HCT116 (cell line): ENCODE data around the gene ZNF611. TPM values are rescaled to one million over a fixed set of nuclear protein-coding genes. Genes with fewer than 3 reads are reported as not detected.

Source experiments
- ATAC-seq: fragments of 200-7000 bp; cut with Tn5 transposase; 2 replicates; pipeline ENCODE4 v1.9.1; 2020; ENCODE audit warnings: mild to moderate bottlenecking, moderate library complexity
- BruUV-seq: library from RNA; stranded (reverse); fragments of 400-500 nt; replicated peaks from 2 replicates; lab custom pipeline; 2021; lab: Mats Ljungman, UMichigan
- CTCF ChIA-PET: fragments of 300-600 bp; sonication (Branson Sonifier 250); formaldehyde crosslinking; loops from one replicate; lab custom pipeline; 2021; ENCODE audit warnings: antibody characterized with exemption; lab: Charles Lee
- POLR2A ChIA-PET: fragments of 300-600, 350-600 bp; sonication (Branson Sonifier 250); formaldehyde crosslinking; loops from one replicate; lab custom pipeline; 2021; ENCODE audit warnings: antibody characterized with exemption; lab: Charles Lee
- RAD21 ChIA-PET, 2 experiments: fragments of 300-600 bp; sonication (Branson Sonifier 250); formaldehyde crosslinking; loops; one replicate each; lab custom pipeline; 2023; ENCODE audit warnings: low total read pairs in 2 of 2; ENCODE audit not compliant: uncharacterized antibody in 2 of 2, unreplicated experiment in 2 of 2, low non-redundant PET in 1 of 2; lab: Charles Lee
- DNase-seq: peaks from one replicate; pipeline ENCODE4 v3.0.0-alpha.2; 2010; ENCODE audit warnings: low read depth, low spot score
- H2AFZ ChIP-seq: fragments of 200-600 bp; shearing (Covaris generic), sonication (generic); 2 replicates; pipeline ENCODE4 v1.6.1; 2017; ENCODE audit warnings: low read depth, mixed run types, mixed read lengths, antibody characterized with exemption, low read length; ENCODE audit not compliant: poor library complexity, severe bottlenecking
- H3K27ac ChIP-seq: 2 replicates; pipeline ENCODE4 v1.5.1; 2012; ENCODE audit warnings: low read depth, low read length
- H3K27me3 ChIP-seq: fragments of 200-600 bp; sonication (generic); 2 replicates; pipeline ENCODE4 v1.6.1; 2016; ENCODE audit warnings: mixed run types, low read length, mixed read lengths; ENCODE audit not compliant: insufficient read depth
- H3K36me3 ChIP-seq, 2 experiments: fragments of 200-500 bp in 1 of 2; fragments of 200-600 bp in 1 of 2; sonication (Bioruptor generic) in 1 of 2; sonication (generic) in 1 of 2; 2 replicates each; pipeline versions ENCODE4 v1.5.1 to v1.6.1; 2014 to 2016; ENCODE audit warnings: low read length in 2 of 2, inconsistent platforms in 1 of 2, mixed read lengths in 1 of 2, mixed run types in 1 of 2; ENCODE audit not compliant: insufficient read depth in 2 of 2, control insufficient read depth in 1 of 2
- H3K4me1 ChIP-seq, 2 experiments: fragments of 200-600 bp in 1 of 2; sonication (generic) in 1 of 2; 2 replicates each; pipeline versions ENCODE4 v1.5.1 to v1.6.1; 2012 to 2017; ENCODE audit warnings: low read length in 2 of 2, inconsistent platforms in 1 of 2, mild to moderate bottlenecking in 1 of 2, mixed read lengths in 1 of 2, mixed run types in 1 of 2, moderate library complexity in 1 of 2; ENCODE audit not compliant: insufficient read depth in 2 of 2, control insufficient read depth in 1 of 2
- H3K4me2 ChIP-seq: fragments of 200-600 bp; sonication (generic); 2 replicates; pipeline ENCODE4 v1.6.1; 2017; ENCODE audit warnings: mixed run types, low read length, mixed read lengths
- H3K4me3 ChIP-seq, 2 experiments: fragments of 200-600 bp in 1 of 2; sonication (generic) in 1 of 2; replicated peaks in 1 of 2; 2 replicates each; pipeline ENCODE4 v1.5.1; 2011 to 2016; ENCODE audit warnings: low read length in 2 of 2, control low read depth in 1 of 2, low read depth in 1 of 2, mild to moderate bottlenecking in 1 of 2, mixed read lengths in 1 of 2, mixed run types in 1 of 2
- H3K79me2 ChIP-seq: fragments of 200-600 bp; sonication (generic); 2 replicates; pipeline ENCODE4 v1.6.1; 2017; ENCODE audit warnings: mild to moderate bottlenecking, mixed run types, low read length, moderate library complexity, mixed read lengths; ENCODE audit not compliant: insufficient read depth
- H3K9ac ChIP-seq: fragments of 200-600 bp; sonication (generic); 2 replicates; pipeline ENCODE4 v1.6.1; 2016; ENCODE audit warnings: low read length, mixed read lengths
- H3K9me2 ChIP-seq: fragments of 200-600 bp; sonication (generic), shearing (Covaris generic); 2 replicates; pipeline ENCODE4 v1.6.1; 2017; ENCODE audit warnings: mixed run types, mild to moderate bottlenecking, moderate library complexity; ENCODE audit not compliant: insufficient read depth
- H3K9me3 ChIP-seq, 2 experiments: fragments of 200-500 bp in 1 of 2; fragments of 200-600 bp in 1 of 2; sonication (Bioruptor generic) in 1 of 2; sonication (generic) in 1 of 2; 2 replicates each; pipeline ENCODE4 v1.6.1; 2014 to 2017; ENCODE audit warnings: low read length in 2 of 2, mixed read lengths in 2 of 2, inconsistent platforms in 1 of 2, low read depth in 1 of 2, mild to moderate bottlenecking in 1 of 2, mixed run types in 1 of 2, moderate library complexity in 1 of 2; ENCODE audit not compliant: control insufficient read depth in 1 of 2, insufficient read depth in 1 of 2
- H4K20me1 ChIP-seq: fragments of 200-600 bp; sonication (generic), shearing (Covaris generic); 2 replicates; pipeline ENCODE4 v1.6.1; 2017; ENCODE audit warnings: mixed run types, mild to moderate bottlenecking, moderate library complexity; ENCODE audit not compliant: insufficient read depth
- CEBPB ChIP-seq: IDR thresholded peaks from 2 replicates; pipeline ENCODE4 v1.6.1; 2012; ENCODE audit warnings: low read depth
- ELF1 ChIP-seq: IDR thresholded peaks from 2 replicates; pipeline ENCODE4 v1.6.1; 2012; ENCODE audit warnings: low read depth, borderline replicate concordance
- EZH2phosphoT487 ChIP-seq: fragments of 200-600 bp; IDR thresholded peaks from 2 replicates; pipeline ENCODE4 v1.6.1; 2018; ENCODE audit warnings: antibody characterized with exemption, borderline replicate concordance
- FOSL1 ChIP-seq: IDR thresholded peaks from 2 replicates; pipeline ENCODE4 v1.6.1; 2012; ENCODE audit warnings: low read depth
- JUND ChIP-seq: IDR thresholded peaks from 2 replicates; pipeline ENCODE4 v1.6.1; 2012
- POLR2AphosphoS5 ChIP-seq: IDR thresholded peaks from 2 replicates; pipeline ENCODE4 v1.6.1; 2011; ENCODE audit warnings: mild to moderate bottlenecking, low read depth, low read length, moderate library complexity
- RAD21 ChIP-seq: IDR thresholded peaks from 2 replicates; pipeline ENCODE4 v1.6.1; 2012; ENCODE audit warnings: low read depth, mild to moderate bottlenecking
- SIN3A ChIP-seq: IDR thresholded peaks from 2 replicates; pipeline ENCODE4 v1.6.1; 2012; ENCODE audit warnings: low read depth
- SP1 ChIP-seq: IDR thresholded peaks from 2 replicates; pipeline ENCODE4 v1.6.1; 2012; ENCODE audit warnings: low read depth
- SRF ChIP-seq: IDR thresholded peaks from 2 replicates; pipeline ENCODE4 v1.6.1; 2012; ENCODE audit warnings: low read depth
- TCF7L2 ChIP-seq: IDR thresholded peaks from 2 replicates; pipeline ENCODE4 v1.7.0; 2011; ENCODE audit warnings: borderline replicate concordance, inconsistent platforms; ENCODE audit not compliant: insufficient read depth, insufficient read length; ENCODE audit errors: extremely low read depth
- YY1 ChIP-seq: IDR thresholded peaks from 2 replicates; pipeline ENCODE4 v1.6.1; 2011; ENCODE audit warnings: low read length, low read depth, moderate library complexity, mild to moderate bottlenecking; ENCODE audit not compliant: insufficient replicate concordance; ENCODE audit errors: extremely low read depth
- ZNF274 ChIP-seq: fragments of 200-500 bp; sonication (Bioruptor generic); IDR thresholded peaks from 2 replicates; pipeline ENCODE4 v1.6.1; 2014; ENCODE audit warnings: mild to moderate bottlenecking, low read depth, low read length, inconsistent platforms
- intact Hi-C: fragments of 100-400 bp; cut with micrococcal nuclease; formaldehyde crosslinking; loops from 2 replicates; pipeline ENCODE4 v1.10.0; 2022
- total RNA-seq: library from RNA; stranded (reverse); gene quantifications from one replicate; pipeline ENCODE4 v1.2.1, GENCODE V29; 2021; ENCODE audit not compliant: unreplicated experiment
- TF ChIP-seq, protein P1 (sequence below): IDR thresholded peaks from 2 replicates; pipeline ENCODE4 v1.6.1; 2012
- TF ChIP-seq, protein P2 (sequence below): IDR thresholded peaks from 2 replicates; pipeline ENCODE4 v1.6.1; 2011; ENCODE audit warnings: mild to moderate bottlenecking, low read length, moderate library complexity; ENCODE audit not compliant: insufficient replicate concordance; ENCODE audit errors: extremely low read depth
- TF ChIP-seq, protein P3 (sequence below), 3 experiments: fragments of 200-600 bp in 1 of 3; sonication (generic) in 1 of 3; IDR thresholded peaks in 2 of 3; conservative IDR thresholded peaks in 1 of 3; 2 replicates each; pipeline ENCODE4 v1.5.1; 2012 to 2017; ENCODE audit warnings: low read depth in 2 of 3, low read length in 2 of 3, antibody characterized with exemption in 1 of 3, borderline replicate concordance in 1 of 3, control low read depth in 1 of 3, mild to moderate bottlenecking in 1 of 3, mixed read lengths in 1 of 3, mixed run types in 1 of 3, moderate library complexity in 1 of 3; ENCODE audit not compliant: insufficient read depth in 1 of 3
- TF ChIP-seq, protein P4 (sequence below): IDR thresholded peaks from 2 replicates; pipeline ENCODE4 v1.6.1; 2012

The ZNF611 gene
- total RNA-seq, 1 experiment from 2014 or later = 12.2 TPM

DNA sequence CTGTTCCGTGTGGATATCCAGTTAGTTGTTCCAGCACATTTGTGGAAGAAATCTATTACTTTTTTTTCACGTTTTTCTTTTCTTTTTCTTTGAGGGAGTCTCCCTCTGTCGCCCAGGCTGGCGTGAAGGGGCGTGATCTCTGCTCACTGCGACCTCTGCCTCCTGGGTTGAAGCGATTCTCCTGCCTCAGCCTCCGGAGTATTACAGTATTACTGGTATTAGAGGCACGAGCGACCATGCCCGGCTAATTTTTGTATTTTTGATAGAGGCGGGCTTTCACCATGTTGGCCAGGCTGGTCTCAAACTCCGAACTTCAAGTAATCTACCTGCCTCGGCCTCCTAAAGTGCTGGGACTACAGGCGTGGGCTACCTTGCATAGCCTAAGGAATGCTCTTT is 43.6 kb downstream of the ZNF611 start (continued):
- TF ChIP-seq RAD21 (no peak), YY1 (no peak), JUND (no peak)
- TF ChIP-seq, protein P1, sequence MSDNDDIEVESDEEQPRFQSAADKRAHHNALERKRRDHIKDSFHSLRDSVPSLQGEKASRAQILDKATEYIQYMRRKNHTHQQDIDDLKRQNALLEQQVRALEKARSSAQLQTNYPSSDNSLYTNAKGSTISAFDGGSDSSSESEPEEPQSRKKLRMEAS = no peak
- TF ChIP-seq, all 23 proteins: peak for 0

DNA sequence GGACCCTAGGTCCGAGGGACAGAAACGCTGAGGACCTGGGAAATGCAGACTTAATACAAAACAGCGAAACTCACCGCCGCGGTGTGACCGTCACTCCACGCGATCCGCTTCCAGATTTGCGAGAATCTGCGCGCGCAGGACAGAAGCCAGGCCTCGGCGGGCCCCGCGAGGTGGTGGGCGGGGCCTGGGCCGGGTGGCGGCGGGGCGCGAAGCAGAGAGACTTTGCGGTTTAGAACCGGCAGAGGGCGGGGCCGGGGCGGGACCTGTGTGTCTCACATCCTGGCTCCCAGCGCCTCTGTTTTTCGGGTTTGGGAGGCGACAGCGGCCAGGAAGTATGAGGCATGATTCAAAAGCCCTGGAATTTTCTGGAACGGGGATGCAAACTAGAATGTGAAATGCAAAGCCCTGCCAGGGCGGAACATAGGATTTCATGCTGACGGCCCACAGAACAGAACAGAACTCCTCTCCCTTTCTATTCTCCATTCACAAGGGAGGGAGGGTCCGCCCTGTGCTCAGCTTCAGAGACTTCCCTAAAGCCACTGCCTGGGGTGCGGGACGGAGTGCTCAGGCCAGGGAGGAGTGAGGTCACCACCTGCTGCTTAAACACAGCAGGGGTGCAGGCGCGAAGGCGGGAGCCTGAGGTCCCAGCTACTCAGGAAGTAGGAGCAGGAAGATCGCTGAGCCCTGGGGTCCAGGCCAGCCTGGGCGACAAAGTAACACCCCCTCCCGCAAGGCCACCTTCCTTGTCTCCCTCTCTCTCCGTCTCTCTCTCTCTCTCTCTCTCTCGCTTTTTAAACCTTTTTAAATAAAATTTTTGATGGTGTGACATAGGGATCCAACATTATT is 44.3 kb downstream of the ZNF611 start:
- Histone ChIP-seq H3K4me1 (peaks cover 7 to 14% of the 10 kb centered on the region in 2 experiments), H3K9ac (peak overlapping the region; percentile 79), H4K20me1 (no peaks in the 10 kb centered on the region), H3K79me2 (peaks cover 41% of the 10 kb centered on the region), H3K27ac (peak overlapping the region; percentile 60), H3K9me3 (no peaks in the 10 kb centered on the region), H3K9me2 (no peaks in the 10 kb centered on the region), H3K4me2 (peak overlapping the region; percentile 95), H2AFZ (peak overlapping the region; percentile 45), H3K4me3 (peak overlapping the region; percentile 69 to 85), H3K36me3 (no peaks in the 10 kb centered on the region), H3K27me3 (no peaks in the 10 kb centered on the region)
- BruUV-seq = TSS peak; percentile 87
- ChIA-PET CTCF (no interaction called here), RAD21 (no interaction called here), POLR2A (no interaction called here)
- peak; percentile 76 for DNase-seq
- TF ChIP-seq EZH2phosphoT487 (no peak), RAD21 (0 out of 2 replicates have a peak, but pooled peaks have one; percentile 1), SP1 (peak; percentile 47), ZNF274 (no peak), YY1 (no peak), SRF (no peak), FOSL1 (peak; percentile 35; the same call in 1 of the 2 replicates), POLR2AphosphoS5 (peak; percentile 86), SIN3A (peak; percentile 56), ELF1 (peak; percentile 11; the same call in 1 of the 2 replicates), TCF7L2 (no peak), CEBPB (no peak), JUND (no peak)
- TF ChIP-seq, protein P2, sequence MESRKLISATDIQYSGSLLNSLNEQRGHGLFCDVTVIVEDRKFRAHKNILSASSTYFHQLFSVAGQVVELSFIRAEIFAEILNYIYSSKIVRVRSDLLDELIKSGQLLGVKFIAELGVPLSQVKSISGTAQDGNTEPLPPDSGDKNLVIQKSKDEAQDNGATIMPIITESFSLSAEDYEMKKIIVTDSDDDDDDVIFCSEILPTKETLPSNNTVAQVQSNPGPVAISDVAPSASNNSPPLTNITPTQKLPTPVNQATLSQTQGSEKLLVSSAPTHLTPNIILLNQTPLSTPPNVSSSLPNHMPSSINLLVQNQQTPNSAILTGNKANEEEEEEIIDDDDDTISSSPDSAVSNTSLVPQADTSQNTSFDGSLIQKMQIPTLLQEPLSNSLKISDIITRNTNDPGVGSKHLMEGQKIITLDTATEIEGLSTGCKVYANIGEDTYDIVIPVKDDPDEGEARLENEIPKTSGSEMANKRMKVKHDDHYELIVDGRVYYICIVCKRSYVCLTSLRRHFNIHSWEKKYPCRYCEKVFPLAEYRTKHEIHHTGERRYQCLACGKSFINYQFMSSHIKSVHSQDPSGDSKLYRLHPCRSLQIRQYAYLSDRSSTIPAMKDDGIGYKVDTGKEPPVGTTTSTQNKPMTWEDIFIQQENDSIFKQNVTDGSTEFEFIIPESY = no peak
- TF ChIP-seq, protein P1 = peak; percentile 54
- TF ChIP-seq, protein P3, sequence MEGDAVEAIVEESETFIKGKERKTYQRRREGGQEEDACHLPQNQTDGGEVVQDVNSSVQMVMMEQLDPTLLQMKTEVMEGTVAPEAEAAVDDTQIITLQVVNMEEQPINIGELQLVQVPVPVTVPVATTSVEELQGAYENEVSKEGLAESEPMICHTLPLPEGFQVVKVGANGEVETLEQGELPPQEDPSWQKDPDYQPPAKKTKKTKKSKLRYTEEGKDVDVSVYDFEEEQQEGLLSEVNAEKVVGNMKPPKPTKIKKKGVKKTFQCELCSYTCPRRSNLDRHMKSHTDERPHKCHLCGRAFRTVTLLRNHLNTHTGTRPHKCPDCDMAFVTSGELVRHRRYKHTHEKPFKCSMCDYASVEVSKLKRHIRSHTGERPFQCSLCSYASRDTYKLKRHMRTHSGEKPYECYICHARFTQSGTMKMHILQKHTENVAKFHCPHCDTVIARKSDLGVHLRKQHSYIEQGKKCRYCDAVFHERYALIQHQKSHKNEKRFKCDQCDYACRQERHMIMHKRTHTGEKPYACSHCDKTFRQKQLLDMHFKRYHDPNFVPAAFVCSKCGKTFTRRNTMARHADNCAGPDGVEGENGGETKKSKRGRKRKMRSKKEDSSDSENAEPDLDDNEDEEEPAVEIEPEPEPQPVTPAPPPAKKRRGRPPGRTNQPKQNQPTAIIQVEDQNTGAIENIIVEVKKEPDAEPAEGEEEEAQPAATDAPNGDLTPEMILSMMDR (IDR thresholded peaks at IDR 0.05 in 2 of 3, conservative IDR thresholded peaks at IDR 0.05 in 1 of 3; ENCODE audit: borderline replicate concordance in 1 of 3, insufficient read depth in 1 of 3, low read depth in 2 of 3, low read length in 2 of 3) = no peak
- TF ChIP-seq, protein P4, sequence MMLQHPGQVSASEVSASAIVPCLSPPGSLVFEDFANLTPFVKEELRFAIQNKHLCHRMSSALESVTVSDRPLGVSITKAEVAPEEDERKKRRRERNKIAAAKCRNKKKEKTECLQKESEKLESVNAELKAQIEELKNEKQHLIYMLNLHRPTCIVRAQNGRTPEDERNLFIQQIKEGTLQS = no peak
- intact Hi-C loops = no loop called here
- ATAC-seq = peak; percentile 97
